Islet precursor cell (in vitro differentiated cells): ENCODE measurements around the gene CXCR6.

Experiments used
- DNase-seq: peaks from one replicate; pipeline ENCODE4 v3.0.0-alpha.2; 2018

Gene CXCR6

GRCh38 chr3:45972534-45973402, 29.5 kb downstream of the CXCR6 start:
- DNase-seq, result no peak

GRCh38 chr3:45974686-45975085, 31.4 kb downstream of the CXCR6 start:
- no peak for DNase-seq

DNA sequence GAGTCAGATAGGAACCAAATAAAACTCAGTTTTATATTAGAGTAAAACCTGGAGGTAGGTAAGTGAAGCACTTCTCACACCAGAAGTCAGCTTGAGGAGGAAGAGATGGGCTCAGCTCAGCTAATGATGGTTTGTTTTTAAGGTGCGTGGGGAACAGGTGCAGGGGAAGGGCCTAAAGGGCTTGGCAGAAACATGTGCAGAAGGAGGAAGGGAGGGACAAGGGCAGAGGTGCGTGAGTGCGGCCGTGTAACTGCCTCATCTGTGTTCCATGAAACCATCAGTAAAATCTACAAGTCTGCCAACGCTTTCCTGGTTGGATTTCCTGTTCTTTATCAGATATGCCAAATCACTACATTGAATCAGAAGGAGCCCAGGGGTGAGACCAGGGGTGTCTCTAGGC, 32.4 kb downstream of the CXCR6 start:
- no peak for DNase-seq

GRCh38 chr3:45976191-45977091, 33.2 kb downstream of the CXCR6 start:
- no peak for DNase-seq

DNA sequence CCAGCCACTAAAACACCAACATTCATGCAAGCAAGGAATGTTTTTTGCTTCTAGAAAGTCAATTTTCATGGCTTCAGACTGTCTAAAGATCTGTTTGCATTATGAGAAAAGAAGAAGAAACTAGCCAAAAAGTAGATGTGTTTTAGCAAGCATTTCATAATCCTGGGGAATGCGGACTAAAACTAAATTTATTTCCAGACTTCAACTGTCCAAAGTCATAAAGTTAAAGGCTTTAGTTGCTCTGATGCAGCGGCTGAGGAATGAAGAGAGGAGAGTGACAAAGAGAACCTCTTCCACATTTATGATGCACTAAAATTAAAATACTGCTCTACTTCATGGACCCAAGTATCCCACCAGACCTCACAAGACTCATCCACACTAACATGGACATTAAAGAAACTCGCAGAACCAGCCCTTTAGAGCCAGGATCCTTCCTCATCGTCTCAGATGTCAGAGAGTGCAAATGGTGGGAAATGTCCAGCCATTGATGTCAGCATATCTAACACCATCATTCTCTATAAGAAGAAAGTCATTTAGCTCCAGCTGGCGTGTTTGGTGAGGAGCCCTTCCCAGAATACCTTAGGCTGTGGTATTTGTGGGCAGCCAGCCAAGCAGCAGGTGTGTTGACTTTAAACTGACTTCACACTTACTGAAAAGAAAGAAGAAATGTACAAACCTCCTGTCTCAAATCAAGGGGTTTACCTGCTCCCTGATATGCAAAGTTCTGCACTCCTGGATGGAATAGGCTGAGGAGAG, 34.9 kb downstream of the CXCR6 start:
- DNase-seq, result no peak

DNA sequence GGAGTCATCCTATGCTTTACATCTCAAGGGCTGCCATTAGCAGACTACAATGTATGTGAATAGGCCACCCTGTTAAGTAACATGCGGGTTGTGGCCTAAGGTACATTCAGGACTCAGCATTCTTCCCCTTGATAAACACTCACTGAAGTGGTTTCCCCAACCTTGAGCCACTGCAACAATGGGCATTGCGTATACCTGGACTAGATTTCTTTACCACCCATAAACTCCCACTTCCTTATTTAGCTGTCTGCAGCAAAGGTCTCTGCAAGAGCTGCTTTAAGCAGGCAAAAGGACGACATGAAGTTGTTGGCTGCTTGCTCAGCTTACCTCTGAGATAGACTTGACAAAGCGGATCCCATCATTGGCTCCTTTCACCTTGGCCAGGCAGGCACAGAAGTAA, 36.1 kb downstream of the CXCR6 start:
- DNase-seq, result no peak

GRCh38 chr3:45980229-45980813, 37.1 kb downstream of the CXCR6 start:
- no peak for DNase-seq

- no peak for DNase-seq
These were observed 37.6 kb downstream of the CXCR6 start for GRCh38 chr3:45980819-45981218.

DNA sequence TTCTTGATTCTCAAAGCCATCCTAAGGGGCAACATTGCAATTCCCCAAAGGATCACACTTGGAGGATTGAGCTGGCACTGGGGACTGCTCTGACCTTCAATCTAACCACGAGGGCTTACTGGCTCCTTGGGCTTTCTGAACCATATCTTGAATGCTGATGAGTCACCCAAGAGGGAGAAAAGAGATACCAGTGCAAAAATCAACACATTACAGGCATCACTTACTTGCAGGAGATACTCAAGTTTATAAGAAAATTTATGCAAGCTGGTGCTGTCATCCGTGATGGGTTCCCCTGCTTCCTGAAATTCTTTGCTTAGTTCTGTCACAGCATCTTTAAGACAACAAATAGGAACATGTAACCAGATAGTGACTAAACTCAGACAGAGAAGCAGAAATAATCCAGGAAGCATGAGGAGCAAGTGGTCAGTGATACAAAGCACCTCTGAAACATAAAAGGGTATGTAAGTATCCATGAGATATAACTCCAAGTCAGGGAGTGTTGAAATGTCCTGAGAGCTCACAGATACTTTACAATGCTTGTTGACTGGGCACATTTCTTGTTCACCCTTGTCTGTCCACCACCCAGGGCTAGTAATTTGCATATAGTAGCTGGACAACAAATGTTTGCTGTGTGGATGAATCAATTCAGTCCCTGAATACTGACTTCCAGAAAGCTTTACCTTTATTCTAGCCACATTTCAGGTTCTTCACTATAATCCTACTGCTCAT, 38.2 kb downstream of the CXCR6 start:
- no peak for DNase-seq

DNA sequence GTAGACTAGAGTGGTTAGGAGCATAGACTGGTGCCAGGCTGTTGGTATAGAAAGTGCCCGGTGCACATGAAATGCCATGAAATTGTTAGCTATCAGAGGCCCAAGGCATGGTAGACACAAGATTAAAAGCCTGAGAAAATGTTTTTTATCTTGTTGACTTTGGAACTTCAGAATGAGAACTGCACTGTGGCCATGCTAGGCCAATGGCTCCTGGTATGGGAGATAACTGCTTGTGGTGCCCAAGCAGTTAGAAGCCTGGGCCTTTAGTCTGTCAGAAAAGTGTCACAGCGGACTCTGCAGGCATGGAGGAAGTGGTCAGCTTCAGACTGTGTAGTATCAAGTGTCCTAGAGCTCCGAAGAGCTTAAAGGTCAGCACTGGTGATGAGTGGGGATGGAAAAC, 40.5 kb downstream of the CXCR6 start:
- no peak for DNase-seq

DNA sequence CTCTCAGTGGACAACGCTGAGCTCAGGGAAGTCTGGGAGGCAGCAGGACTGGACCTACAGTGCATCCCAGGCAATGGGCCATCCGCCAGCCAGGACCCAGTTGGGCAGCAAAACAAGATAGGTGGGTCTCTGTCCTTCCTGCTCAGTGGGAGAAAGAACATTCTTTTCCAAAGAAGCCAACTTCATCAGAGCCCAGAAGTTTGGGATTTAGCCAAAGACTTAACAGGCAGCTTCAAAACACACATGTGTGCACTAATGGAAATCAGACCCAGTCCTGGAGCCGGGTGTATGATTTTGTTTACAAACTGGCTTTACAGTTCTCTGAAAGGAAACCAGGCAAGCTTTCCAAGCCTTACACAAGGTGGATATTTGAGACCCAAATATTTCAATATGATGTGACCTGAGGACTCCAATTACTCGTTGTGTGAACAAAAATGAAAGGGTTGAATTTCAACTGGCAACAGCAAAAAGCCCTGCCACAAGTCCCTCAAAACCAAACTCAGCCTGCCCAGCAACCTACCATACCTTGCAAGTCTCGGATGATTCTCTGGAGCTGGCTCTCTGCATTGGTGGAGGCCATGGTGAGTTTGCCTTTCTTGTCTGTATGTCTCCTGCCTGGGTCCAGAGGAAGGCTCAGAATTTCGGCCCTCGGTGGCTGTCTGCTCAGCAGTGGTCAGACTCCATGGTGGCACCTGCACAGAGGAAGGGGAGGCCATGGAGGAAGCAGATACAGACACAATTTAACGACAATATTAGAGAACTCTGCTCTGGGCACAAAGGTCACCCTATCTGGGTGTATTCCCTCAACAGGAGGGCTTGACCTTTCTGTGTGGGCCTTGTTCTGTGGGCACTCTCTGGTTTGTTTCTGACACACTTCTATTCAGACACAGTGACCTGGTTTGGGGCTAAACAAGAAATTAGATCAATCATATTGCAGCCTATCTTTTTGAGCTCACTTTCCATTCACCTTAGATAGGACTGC, 41.4 kb downstream of the CXCR6 start:
- DNase-seq, result no peak

DNA sequence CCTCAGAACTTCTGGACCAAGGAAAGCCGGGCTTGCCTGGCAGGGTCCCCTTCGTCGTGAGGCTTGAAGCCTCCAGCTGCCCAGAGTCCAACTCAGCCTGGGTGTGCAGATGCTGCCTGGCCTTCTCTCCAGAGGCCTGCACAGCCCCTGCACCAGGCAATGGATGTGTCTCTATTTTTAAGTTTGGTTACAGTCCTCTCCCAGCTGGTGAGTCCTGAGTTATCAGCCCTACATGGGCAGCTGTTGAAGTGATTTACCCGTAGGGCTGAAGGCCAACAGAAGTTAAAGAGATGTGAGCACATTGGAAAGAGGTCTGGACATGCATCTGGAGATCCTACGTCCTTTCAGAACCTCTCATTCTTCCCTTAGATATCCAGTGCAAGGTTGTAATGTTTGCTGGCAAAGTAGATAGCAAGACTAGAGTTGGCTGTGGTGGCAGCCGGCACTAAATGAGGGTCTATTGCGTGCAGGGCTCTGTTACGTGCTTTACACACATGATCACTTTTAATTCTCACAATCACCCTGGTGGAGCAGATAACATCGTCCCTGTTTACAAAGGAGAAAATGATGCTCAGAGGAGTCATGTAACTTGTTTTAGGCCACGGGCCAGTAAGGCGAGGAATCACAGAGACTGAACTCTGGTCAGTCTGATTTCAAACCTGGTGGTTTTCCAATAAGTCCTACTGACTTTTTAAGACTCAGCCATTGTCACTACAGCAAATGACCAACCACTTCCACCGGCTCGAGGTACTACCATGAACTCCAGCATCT, 42.5 kb downstream of the CXCR6 start:
- DNase-seq, result no peak

- DNase-seq, result no peak
These were observed 43.2 kb downstream of the CXCR6 start for GRCh38 chr3:45986303-45986982.

GRCh38 chr3:45987368-45988291, 44.4 kb downstream of the CXCR6 start:
- DNase-seq, result no peak

DNA sequence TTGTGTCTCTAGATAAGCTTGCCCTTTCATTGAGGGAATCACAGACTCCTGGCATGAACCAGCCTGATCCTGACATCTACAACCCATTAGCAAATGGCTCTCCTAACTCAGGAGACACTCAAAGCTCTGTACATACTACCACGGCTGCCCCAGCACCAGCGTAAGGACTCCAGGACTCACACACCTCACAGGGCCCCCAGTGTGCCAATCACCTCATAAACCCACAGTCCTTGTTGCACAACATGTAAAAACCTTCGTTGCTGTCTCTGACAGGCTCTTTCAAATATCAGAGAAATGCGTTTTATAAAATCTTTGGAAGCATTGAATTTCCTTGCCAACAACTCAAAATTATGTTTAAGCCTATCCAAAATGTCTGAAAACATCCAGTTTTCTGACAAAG, 45.1 kb downstream of the CXCR6 start:
- no peak for DNase-seq

- no peak for DNase-seq
These were observed 45.5 kb downstream of the CXCR6 start for GRCh38 chr3:45988804-45989203.

- DNase-seq, result no peak
These were observed 46.9 kb downstream of the CXCR6 start for GRCh38 chr3:45990181-45990580.

DNA sequence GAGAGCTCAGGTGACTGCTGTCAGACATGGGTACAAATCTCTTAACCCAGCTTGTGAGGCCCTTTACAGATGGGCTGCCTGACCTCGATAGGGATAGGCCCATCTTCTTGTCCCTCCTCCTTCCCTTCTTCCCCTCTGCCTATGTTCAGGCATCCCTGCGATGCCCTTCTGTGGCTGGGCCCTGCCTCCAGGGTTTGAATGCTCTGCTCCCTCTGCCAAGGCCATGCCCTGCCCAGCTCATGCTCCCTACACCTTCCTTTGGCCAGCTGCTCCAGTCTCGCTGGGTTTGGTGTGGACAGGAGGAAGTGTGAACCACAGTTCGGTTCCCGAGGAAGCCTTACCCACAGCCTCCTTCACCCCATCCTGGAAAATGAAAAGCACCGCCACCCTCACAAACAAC, 48.1 kb downstream of the CXCR6 start:
- no peak for DNase-seq
